HG02642 (cell line): ENCODE measurements around the gene ADAMTS13.
A peak's percentile ranks its signal among the peaks of the same experiment; 100 is the strongest.
"Not testable (repeated sequence)": the region's sequence is repeated elsewhere in the genome, so short reads cannot be mapped to it uniquely, and the experiment has no call there.

Source experiments
- ATAC-seq: cut with Tn5 transposase; IDR thresholded peaks from one replicate; pipeline ENCODE4 v1.9.1; 2021; ENCODE audit warnings: mild to moderate bottlenecking; ENCODE audit not compliant: unreplicated experiment, poor library complexity

The ADAMTS13 gene

DNA sequence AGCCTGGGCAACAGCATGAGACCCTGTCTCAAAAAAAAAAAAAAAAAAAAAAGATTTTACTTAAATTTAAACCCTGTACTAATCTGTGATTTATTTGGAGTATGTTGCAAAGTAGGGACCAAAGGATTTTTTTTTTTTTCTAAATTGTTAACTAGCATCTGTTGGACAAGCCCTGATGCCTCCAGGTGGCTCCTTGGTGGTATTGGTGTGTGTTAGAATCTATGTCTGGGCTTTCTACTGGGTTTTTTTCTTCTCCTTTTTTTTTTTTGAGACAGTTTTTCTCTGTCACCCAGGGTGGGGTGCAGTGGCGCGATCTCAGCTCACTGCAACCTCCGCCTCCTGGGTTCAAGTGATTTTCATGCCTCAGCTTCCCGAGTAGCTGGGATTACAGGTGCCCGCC lies 29.7 kb downstream of the ADAMTS13 start:
- not testable (repeated sequence) for ATAC-seq

DNA sequence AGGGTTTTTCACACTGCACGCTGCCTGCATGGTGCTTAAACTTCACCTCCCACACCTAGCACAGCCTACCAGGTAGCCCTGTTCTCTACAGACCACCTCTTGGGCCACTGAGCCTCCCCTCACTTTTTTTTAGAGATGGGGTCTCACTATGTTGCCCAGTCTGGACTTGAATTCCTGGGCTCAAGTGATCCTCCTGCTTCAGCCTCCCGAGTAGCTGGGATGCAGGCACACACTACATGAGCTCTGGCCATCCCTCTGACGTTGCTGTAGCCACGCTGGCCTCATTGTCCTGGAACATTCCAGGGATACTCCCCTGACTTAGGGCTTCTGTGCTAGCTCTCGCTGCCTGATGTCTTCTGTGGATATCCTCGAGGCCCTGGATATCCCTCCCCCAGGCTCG lies 30.4 kb downstream of the ADAMTS13 start:
- ATAC-seq, result no peak

DNA sequence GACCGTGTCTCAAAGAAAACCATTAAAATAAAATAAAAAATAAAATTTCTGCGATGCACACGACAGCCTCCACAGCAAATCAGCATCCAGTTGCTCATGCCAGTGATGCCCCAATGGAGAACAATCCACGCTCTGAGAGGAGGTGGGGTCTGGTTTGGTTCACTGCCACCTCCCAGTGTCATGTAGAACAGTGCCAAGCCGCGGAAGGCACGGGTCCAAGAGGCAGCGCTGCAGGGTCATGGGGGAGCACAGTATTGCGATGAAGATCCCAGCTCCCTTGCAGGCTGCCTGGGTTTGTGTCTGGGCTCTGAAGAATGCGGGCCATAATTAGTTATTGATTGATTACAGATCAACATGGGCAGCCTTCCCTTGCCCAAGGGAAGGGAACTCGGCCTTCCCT lies 31.5 kb downstream of the ADAMTS13 start:
- no peak for ATAC-seq

DNA sequence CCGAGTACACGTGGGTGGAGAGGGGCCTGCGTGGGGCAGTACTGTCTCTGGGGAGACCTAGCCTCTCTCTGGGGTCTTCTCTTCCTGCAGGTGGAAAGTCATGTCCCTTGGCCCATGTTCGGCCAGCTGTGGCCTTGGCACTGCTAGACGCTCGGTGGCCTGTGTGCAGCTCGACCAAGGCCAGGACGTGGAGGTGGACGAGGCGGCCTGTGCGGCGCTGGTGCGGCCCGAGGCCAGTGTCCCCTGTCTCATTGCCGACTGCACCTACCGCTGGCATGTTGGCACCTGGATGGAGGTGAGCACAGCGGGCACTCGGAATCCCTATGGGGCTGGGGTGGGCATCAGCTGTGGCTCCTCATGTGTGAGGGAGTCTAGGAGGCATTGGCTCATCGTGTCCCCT lies 32.2 kb downstream of the ADAMTS13 start:
- no peak for ATAC-seq

DNA sequence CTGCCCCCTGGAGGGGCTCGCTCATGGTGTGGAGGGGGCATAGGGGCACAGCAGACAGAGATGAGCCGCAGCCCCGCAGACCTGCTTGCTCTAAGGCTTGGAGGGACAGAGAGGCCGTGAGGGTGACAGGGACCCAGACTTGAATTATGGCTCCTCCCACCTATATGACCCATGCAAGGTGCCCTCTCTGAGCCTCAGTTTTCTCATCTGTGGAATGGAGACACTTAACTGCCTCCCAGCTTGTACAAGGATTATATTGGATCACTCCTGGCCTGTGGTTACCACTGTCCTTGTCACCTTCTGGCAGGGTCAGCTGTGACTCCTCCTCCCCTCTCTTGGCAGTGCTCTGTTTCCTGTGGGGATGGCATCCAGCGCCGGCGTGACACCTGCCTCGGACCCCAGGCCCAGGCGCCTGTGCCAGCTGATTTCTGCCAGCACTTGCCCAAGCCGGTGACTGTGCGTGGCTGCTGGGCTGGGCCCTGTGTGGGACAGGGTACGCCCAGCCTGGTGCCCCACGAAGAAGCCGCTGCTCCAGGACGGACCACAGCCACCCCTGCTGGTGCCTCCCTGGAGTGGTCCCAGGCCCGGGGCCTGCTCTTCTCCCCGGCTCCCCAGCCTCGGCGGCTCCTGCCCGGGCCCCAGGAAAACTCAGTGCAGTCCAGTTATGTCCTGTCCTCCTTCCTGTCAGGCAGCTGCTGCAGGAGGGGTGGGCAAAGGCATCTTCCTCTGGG lies 32.9 kb downstream of the ADAMTS13 start:
- ATAC-seq, result no peak

DNA sequence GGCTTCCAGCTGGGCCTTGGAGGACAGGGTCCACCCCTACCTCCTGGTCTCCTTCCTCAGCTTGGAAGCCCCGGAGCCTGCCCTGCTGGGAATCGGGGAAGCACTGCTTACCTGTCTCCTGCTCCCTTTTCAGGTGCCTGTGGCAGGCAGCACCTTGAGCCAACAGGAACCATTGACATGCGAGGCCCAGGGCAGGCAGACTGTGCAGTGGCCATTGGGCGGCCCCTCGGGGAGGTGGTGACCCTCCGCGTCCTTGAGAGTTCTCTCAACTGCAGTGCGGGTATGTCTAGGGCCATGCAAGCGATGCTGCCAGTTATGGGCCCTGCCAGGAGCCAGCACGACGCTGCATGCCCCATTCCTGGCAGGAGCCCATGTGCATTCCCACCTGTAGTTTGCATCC lies 33.8 kb downstream of the ADAMTS13 start:
- ATAC-seq, result no peak

DNA sequence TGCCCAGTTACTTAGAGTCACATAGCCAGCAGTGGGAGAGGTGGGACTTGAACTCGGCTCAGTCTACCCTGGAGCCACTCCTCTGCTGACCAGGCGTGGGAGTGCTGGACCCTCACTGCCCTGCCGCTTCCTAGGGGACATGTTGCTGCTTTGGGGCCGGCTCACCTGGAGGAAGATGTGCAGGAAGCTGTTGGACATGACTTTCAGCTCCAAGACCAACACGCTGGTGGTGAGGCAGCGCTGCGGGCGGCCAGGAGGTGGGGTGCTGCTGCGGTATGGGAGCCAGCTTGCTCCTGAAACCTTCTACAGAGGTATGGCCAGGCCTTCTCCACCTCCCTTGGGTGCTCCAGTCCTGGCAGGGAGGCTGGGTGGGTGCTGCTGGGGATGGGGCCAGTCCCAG lies 34.2 kb downstream of the ADAMTS13 start:
- no peak for ATAC-seq

DNA sequence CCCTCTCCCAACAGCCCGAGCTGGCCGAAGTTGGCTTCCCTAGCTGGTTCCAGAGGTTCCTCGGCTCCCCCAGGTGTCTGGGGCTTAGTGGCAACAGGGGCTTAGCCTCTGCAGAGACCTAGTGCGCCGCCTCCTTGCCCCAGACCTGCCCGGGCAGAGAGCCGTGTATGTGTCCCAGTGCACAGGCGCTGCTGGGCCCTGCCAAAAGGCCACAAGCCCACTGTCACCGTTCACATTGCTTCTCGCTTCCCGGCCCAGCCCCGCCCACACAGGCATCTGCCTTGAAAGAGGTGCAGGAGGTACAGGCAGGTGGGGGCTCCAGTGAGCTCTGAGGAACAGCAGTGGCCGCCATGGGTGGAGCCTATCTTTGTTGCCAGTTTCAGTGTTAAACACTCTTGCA lies 35.1 kb downstream of the ADAMTS13 start:
- ATAC-seq, result no peak

DNA sequence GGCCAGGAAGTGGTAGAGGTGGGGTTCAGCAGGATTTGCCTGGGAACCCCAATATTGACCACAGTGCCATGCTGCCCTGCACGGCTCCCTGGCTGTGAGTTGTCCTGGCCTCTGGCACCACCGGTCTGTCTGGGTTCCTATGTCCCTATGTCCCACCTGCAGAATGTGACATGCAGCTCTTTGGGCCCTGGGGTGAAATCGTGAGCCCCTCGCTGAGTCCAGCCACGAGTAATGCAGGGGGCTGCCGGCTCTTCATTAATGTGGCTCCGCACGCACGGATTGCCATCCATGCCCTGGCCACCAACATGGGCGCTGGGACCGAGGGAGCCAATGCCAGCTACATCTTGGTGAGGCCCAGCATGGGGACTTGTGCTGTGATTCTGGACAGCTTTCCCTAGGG lies 35.6 kb downstream of the ADAMTS13 start:
- ATAC-seq, result no peak

DNA sequence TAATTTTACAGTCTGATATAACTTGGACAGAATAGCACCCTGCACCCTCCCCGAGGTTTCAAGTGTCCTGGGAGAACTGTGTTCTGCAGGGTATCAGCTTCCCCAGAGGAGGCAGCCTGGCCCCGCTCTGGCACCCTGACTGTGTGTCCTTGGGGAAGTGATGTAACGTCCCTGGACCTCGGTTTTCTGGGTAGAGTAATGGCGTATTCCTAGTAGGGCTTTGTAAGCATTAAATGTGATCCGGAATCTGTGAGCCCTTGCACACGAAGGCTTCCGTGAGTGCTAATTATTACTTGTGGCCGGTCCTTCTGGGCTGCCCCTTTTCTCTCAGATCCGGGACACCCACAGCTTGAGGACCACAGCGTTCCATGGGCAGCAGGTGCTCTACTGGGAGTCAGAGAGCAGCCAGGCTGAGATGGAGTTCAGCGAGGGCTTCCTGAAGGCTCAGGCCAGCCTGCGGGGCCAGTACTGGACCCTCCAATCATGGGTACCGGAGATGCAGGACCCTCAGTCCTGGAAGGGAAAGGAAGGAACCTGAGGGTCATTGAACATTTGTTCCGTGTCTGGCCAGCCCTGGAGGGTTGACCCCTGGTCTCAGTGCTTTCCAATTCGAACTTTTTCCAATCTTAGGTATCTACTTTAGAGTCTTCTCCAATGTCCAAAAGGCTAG lies 36.6 kb downstream of the ADAMTS13 start:
- no peak for ATAC-seq

DNA sequence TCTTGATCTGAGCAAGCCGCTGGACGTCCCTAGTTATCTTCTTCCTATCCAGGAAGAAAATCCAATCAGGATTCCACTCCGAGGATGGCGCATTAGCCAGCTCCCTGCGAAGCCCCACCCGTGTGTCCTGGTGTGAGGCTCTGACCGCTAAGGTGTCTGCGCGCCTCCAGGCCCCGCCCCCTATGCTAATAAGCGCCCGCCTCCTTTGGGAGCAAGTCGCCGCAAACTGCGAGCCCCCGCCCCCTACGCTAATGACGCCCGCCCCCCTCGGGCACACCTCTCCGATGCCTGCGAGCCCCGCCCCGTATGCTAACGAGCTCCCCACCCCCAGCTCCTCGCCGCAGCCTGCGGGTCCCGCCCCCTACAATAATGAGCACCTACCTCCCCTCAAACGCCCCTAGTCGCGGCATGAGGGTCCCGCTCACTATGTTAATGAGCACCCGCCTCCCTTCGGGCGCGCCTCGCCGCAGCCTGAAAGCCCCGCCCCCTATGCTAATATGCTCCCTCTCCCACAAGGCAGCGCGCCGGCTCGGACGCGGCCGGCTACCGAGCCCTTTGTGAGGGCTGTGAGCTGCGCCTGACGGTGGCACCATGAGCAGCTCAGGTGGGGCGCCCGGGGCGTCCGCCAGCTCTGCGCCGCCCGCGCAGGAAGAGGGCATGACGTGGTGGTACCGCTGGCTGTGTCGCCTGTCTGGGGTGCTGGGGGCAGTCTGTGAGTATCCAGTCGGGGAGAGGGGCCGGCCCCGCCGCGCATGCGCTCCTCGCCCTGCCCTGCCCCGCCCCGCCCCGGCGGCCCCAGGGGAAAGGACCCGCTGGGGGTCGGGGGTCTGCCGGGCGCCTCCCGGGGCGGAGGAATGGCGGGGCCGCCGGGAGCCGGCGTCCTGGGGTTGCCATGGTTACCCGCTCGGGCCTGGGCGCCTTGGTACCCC lies 37.6 kb downstream of the ADAMTS13 start, which contains the start of gene CACFD1:
Gene CACFD1 (plus strand): TSS at position 503 of the 929 bp plus-strand sequence. CDS start 89 bp downstream, at position 592.
- peak; percentile 80 for ATAC-seq

DNA sequence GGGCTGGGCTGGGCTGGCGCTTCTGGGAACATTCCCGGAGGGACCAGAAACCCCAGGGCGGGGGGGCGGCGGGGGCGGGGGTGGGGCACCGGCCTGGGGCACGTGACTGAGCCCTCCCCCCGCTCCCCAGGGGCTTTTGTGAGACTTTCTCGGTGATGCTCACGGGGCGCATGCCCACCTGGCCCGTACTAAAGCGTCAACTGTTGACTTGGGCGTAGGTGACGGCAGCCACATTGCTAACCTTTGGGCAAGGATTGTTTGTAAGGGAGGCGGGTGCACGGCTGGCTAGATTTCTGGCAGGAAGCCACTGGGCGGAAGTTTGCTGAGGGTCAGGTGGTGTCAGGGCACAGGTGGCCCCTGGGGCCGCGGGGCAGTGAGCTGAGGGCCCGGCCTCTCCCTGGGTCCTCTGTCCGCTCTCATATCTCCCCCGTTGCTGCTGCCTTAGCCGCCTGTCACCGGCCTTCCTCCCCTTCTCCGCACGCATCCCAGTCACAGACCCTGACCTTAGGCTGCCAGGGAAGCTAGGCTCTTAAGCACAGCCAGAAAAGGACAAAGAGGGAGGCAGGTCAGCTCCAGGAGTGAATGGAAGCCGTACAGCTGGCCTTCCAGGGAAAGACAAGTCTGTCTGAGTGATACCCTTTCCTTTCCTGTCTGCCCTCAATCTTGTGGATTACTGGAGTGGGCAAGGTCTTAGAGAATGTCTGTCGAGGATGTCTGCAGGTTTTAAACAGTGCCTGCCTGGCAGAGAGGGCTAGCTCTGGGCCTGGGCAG lies 38.4 kb downstream of the ADAMTS13 start:
- ATAC-seq, result peak; percentile 19

DNA sequence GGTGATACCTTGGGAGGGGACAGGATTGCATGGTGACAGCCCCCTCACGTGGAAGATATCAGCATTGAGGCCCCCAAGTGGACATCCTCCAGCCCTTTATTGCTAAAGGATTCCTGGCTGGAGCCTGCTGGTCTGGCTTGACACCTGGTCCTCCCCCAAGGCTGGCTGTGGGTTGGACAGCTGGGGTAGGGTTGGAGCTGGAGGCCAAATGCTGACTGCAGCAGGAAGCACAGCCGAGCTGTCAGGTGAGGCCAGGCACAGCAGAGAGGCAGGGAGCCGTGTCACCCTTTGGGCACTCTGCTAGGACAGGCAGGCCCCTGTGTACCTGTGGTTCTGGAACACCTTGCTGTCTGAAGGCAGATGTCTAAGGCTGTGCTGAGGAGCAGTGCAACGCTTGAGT lies 39.8 kb downstream of the ADAMTS13 start:
- ATAC-seq, result no peak

DNA sequence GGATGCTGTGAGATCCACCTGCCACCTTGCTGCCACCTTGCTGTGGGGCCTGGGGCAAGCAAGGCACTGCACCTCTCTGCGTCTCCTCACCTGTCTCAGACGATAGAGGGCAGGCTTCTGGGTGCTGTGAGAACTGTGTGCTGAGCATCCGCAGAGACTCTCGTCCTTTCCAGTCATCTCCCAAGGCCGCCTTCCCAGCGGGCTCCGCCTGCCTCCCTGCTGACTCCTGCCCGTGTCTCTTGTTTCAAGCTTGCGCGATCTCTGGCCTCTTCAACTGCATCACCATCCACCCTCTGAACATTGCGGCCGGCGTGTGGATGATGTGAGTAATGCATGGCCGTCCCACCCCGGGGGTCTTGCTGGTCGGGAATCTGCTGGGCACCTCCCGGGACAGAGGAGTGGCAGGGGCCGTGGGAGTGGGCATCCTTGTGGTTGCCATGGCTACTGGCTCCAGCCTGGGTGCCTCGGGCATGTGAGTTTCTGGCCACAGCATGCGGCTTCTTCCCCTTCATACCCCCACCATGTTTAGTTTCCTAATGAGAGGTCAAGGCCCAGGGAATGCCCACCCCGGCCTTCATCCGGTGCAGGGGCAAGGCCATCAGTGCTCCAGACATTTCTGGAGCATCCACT lies 41.2 kb downstream of the ADAMTS13 start:
- ATAC-seq, result no peak

DNA sequence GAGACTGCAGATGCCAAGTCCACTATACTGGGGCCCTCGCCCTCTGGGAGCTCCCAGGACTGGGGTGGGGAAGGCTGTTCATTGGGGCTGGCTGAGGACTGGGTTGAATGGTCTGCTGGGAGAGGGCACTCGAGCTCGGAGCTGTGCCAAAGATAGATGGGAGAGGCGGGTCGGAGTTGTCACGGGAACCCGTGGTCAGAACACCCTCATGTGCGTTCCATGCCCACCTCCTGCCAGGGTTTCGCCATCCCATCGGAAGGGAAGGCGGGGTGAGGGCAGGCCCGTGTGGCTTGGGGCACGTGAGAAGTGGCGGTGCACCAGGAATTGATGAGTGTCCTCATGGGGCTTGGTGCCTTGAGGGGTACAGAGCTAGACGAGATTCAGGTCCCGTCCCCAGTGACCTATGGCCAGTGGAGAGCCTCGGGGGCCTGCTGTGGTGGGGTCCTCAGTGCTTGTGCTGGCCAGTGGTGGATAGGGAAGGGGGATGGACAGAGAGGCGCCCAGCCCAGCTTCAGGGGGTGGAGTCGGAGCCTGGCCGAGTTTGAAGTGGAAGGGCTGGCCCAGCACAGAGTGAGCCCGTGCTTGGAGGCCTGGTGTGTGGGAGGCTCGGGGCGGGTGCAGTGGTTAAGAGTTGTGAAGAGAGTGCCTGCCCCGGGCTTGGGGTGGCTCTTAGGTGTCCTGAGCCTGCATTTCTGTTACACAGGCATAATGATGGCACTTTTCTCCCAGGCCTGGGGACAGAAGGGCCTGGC lies 41.9 kb downstream of the ADAMTS13 start:
- ATAC-seq, result no peak

DNA sequence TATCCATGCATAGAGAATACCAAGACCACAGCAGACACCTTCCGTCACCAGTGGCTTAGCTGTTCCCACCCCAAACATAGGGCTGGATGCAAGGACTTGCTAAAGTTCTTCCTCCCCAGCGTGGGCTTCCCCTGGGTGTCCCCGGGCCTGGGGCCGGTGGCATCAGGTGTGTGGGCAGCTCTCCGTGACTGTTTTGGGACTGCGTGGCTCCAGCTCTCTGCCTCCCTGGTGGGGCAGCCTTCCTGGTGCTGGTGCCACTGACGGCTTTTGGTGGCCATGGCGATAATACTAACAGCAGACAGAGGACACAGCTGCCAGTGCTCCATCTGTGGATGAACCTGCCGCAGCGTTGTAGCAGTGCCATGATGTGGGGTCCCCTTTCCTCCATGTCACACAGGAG lies 42.5 kb downstream of the ADAMTS13 start:
- ATAC-seq, result no peak

DNA sequence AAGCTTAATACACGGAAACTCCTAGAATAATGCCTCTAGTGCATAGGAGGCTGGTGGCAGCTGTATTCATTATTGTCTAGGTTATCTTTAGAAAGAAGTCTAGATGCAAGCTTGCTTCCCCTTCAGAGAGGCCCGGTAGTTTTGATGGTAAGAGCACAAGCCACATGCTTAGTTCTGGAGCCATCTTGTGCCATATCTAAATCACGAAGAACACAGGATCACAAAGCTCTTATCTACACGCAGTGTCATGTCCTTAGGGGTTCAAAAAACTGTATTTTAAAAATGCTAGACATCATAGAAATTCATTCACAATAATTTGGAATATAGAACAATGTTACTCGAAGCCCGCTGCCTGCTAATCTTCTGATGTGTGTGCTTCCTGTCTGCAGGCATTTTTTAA lies 43.8 kb downstream of the ADAMTS13 start:
- no peak for ATAC-seq

DNA sequence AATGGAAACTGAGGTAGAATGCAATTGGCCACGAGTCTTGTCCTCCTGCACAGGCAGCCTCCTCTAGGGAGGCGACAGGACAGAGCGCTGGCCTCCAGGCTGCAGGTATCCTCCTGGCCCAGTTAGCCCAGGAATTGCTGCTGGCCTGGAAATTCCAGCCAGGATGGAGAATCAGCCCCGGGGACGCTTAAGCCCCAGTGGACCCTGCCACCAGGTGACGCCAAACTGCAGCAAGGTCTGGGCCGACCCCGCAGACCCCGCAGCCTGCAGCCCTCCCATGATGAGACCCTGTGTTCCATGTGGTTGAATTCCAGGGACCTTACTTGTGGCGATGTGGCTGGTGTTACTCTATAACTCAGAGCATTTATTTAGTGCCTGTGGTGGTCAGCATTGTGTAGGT lies 44.9 kb downstream of the ADAMTS13 start:
- ATAC-seq, result no peak

DNA sequence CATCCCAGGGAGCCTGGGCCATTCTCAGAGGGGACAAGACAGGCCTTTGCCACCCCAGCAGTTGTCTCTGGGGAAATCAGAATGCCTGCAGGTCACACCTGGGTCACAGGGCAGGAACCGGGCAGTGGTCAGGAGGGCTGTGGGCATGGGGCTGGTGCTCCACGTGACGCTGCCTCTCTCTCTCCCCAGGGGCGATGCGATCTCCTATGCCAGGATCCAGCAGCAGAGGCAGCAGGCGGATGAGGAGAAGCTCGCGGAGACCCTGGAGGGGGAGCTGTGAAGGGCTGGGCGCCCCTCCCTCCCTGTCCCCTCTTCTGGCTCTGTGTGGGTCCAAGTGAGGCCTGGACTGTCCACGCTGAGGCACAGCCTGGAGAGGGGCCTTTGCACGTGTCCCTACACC lies 46.2 kb downstream of the ADAMTS13 start:
- ATAC-seq, result no peak
